Activated CD4-positive, alpha-beta T cell treated with anti-CD3 and anti-CD28 coated beads, Interleukin-2, amount 50 U/mL, for 1 hour (primary cell): ENCODE measurements around the gene HTRA2.
A peak's percentile ranks its signal among the peaks of the same experiment; 100 is the strongest.
"Not testable (repeated sequence)": the region's sequence is repeated elsewhere in the genome, so short reads cannot be mapped to it uniquely, and the experiment has no call there.

Experiments used
- DNase-seq: peaks from one replicate; pipeline ENCODE4 v3.0.0-alpha.2; 2020

Gene HTRA2

GRCh38 chr2:74546004-74546403, 16.3 kb downstream of the HTRA2 start:
- DNase-seq: no peak

GRCh38 chr2:74548285-74548899, 18.7 kb downstream of the HTRA2 start:
- no peak for DNase-seq

GRCh38 chr2:74548900-74549826, 19.4 kb downstream of the HTRA2 start:
- no peak for DNase-seq

GRCh38 chr2:74550231-74550630, 20.5 kb downstream of the HTRA2 start:
- no peak for DNase-seq

GRCh38 chr2:74551530-74551929, 21.8 kb downstream of the HTRA2 start:
- no peak for DNase-seq

GRCh38 chr2:74551942-74552913, 22.5 kb downstream of the HTRA2 start:
- DNase-seq: no peak

GRCh38 chr2:74552914-74553811, 23.4 kb downstream of the HTRA2 start:
- no peak for DNase-seq

- DNase-seq: peak; percentile 77
These were observed 24.4 kb downstream of the HTRA2 start, which contains the start of the genes DOK1 and LOXL3 for GRCh38 chr2:74553892-74554819. Gene DOK1 (plus strand): TSS chr2:74554720. CDS start chr2:74554755, 35 bp downstream. Gene LOXL3 (minus strand): TSS chr2:74553942. CDS start chr2:74552634, 1,308 bp downstream.

- peak; percentile 40 for DNase-seq
These were observed 25.2 kb downstream of the HTRA2 start for GRCh38 chr2:74554820-74555531.

GRCh38 chr2:74555610-74556103, 25.9 kb downstream of the HTRA2 start:
- no peak for DNase-seq

GRCh38 chr2:74556159-74556558, 26.4 kb downstream of the HTRA2 start:
- DNase-seq: no peak

- no peak for DNase-seq
These were observed 27.2 kb downstream of the HTRA2 start for GRCh38 chr2:74556831-74557370.

- no peak for DNase-seq
These were observed 28.8 kb downstream of the HTRA2 start for GRCh38 chr2:74558284-74559230.

- DNase-seq: no peak
These were observed 30.2 kb downstream of the HTRA2 start for GRCh38 chr2:74559912-74560311.

GRCh38 chr2:74560591-74560990, 30.9 kb downstream of the HTRA2 start:
- DNase-seq: no peak

- DNase-seq: not testable (repeated sequence)
These were observed 31.3 kb downstream of the HTRA2 start for GRCh38 chr2:74561022-74561421.

GRCh38 chr2:74562126-74562775, 32.5 kb downstream of the HTRA2 start:
- DNase-seq: no peak

- no peak for DNase-seq
These were observed 34.5 kb downstream of the HTRA2 start for GRCh38 chr2:74564222-74564621.
